Stimulated activated CD8-positive, alpha-beta memory T cell treated with anti-CD3 and anti-CD28 coated beads, Interleukin-12 subunit alpha, Interleukin-12 subunit beta, amount 100 ng/mL, for 1 hour (primary cell): ENCODE measurements around the gene FAM3A.

Source experiments
- DNase-seq: peaks from one replicate; pipeline ENCODE4 v3.0.0-alpha.2; 2020; ENCODE audit warnings: low read depth

The FAM3A gene

GRCh38 chrX:154478728-154479622, 37.1 kb downstream of the FAM3A start, which contains the start of gene LAGE3:
LAGE3 (minus strand) TSS chrX:154479281; CDS start chrX:154478915, 366 bp downstream.
- peak; percentile 90 for DNase-seq

- DNase-seq = no peak
Observed at GRCh38 chrX:154477891-154478477, 38.0 kb downstream of the FAM3A start.

- no peak for DNase-seq
Observed at GRCh38 chrX:154476821-154477220, 39.2 kb downstream of the FAM3A start.

GRCh38 chrX:154473683-154474082, 42.3 kb downstream of the FAM3A start:
- no peak for DNase-seq

GRCh38 chrX:154472685-154473632, 43.1 kb downstream of the FAM3A start:
- DNase-seq = no peak

- DNase-seq = no peak
Observed at GRCh38 chrX:154471839-154472684, 44.0 kb downstream of the FAM3A start.

GRCh38 chrX:154470914-154471568, 45.0 kb downstream of the FAM3A start:
- DNase-seq = no peak

- no peak for DNase-seq
Observed at GRCh38 chrX:154470434-154470833, 45.6 kb downstream of the FAM3A start.

- DNase-seq = no peak
Observed at GRCh38 chrX:154469880-154470279, 46.2 kb downstream of the FAM3A start.

GRCh38 chrX:154469114-154469513, 46.9 kb downstream of the FAM3A start:
- no peak for DNase-seq

GRCh38 chrX:154468217-154468616, 47.8 kb downstream of the FAM3A start:
- no peak for DNase-seq

- no peak for DNase-seq
Observed at GRCh38 chrX:154467556-154467955, 48.5 kb downstream of the FAM3A start.

- no peak for DNase-seq
Observed at GRCh38 chrX:154466907-154467306, 49.1 kb downstream of the FAM3A start.

GRCh38 chrX:154466036-154466435, 50.0 kb downstream of the FAM3A start:
- DNase-seq = no peak

- DNase-seq = no peak
Observed at GRCh38 chrX:154465601-154466000, 50.4 kb downstream of the FAM3A start.

- no peak for DNase-seq
Observed at GRCh38 chrX:154464806-154465365, 51.1 kb downstream of the FAM3A start.

- DNase-seq = no peak
Observed at GRCh38 chrX:154463611-154464220, 52.3 kb downstream of the FAM3A start.

- no peak for DNase-seq
Observed at GRCh38 chrX:154462396-154462795, 53.6 kb downstream of the FAM3A start.

GRCh38 chrX:154460326-154460725, 55.7 kb downstream of the FAM3A start:
- no peak for DNase-seq

GRCh38 chrX:154459832-154460231, 56.2 kb downstream of the FAM3A start:
- DNase-seq = no peak
